GM23248 (cell line): Measurements from ENCODE around the gene SOX8. TPM values are rescaled to one million over a fixed set of nuclear protein-coding genes. Genes with fewer than 3 reads are reported as not detected.
"Not testable (repeated sequence)": the region's sequence is repeated elsewhere in the genome, so short reads cannot be mapped to it uniquely, and the experiment has no call there.

ENCODE experiments used
- DNase-seq: peaks from one replicate; pipeline ENCODE4 v3.0.0-alpha.2; 2015
- H2AFZ ChIP-seq: fragments of 200-600 bp; sonication (generic); 2 replicates; pipeline ENCODE4 v1.6.1; 2016; ENCODE audit warnings: antibody characterized with exemption
- H3F3A ChIP-seq: fragments of 200-600 bp; sonication (generic); 2 replicates; pipeline ENCODE4 v1.6.1; 2016; ENCODE audit warnings: mild to moderate bottlenecking, antibody characterized with exemption, mixed run types; ENCODE audit not compliant: insufficient read depth
- H3K27ac ChIP-seq: fragments of 200-600 bp; sonication (generic); 2 replicates; pipeline ENCODE4 v1.5.1; 2016; ENCODE audit warnings: mild to moderate bottlenecking
- H3K27me3 ChIP-seq: fragments of 200-600 bp; sonication (generic); replicated peaks from 2 replicates; pipeline ENCODE4 v1.6.1; 2016; ENCODE audit warnings: mild to moderate bottlenecking; ENCODE audit not compliant: insufficient read depth
- H3K36me3 ChIP-seq: fragments of 200-600 bp; sonication (generic); 2 replicates; pipeline ENCODE4 v1.6.1; 2016; ENCODE audit warnings: low read depth, mild to moderate bottlenecking
- H3K4me1 ChIP-seq: fragments of 200-600 bp; sonication (generic); 2 replicates; pipeline ENCODE4 v1.6.1; 2016; ENCODE audit warnings: mild to moderate bottlenecking; ENCODE audit not compliant: insufficient read depth
- H3K4me2 ChIP-seq: fragments of 200-600 bp; sonication (generic); one replicate; pipeline ENCODE4 v1.6.1; 2016; ENCODE audit warnings: mild to moderate bottlenecking; ENCODE audit not compliant: unreplicated experiment
- H3K4me3 ChIP-seq: fragments of 200-600 bp; sonication (generic); 2 replicates; pipeline ENCODE4 v1.5.1; 2016; ENCODE audit warnings: mild to moderate bottlenecking
- H3K79me2 ChIP-seq: fragments of 200-600 bp; sonication (generic); 2 replicates; pipeline ENCODE4 v1.6.1; 2016; ENCODE audit warnings: mild to moderate bottlenecking; ENCODE audit not compliant: insufficient read depth
- H3K9ac ChIP-seq: fragments of 200-600 bp; sonication (generic); 2 replicates; pipeline ENCODE4 v1.6.1; 2016; ENCODE audit warnings: mild to moderate bottlenecking
- H3K9me2 ChIP-seq: fragments of 200-600 bp; sonication (generic); 2 replicates; pipeline ENCODE4 v1.6.1; 2016; ENCODE audit warnings: mixed run types, mild to moderate bottlenecking, moderate library complexity; ENCODE audit not compliant: insufficient read depth
- H3K9me3 ChIP-seq: fragments of 200-600 bp; sonication (generic); one replicate; pipeline ENCODE4 v1.6.1; 2017; ENCODE audit warnings: low read depth
- H4K20me1 ChIP-seq: fragments of 200-600 bp; sonication (generic); 2 replicates; pipeline ENCODE4 v1.6.0; 2016; ENCODE audit not compliant: insufficient read depth
- EZH2 ChIP-seq: fragments of 200-600 bp; sonication (generic); IDR thresholded peaks from 2 replicates; pipeline ENCODE4 v1.6.1; 2018; ENCODE audit warnings: antibody characterized with exemption, mild to moderate bottlenecking; ENCODE audit not compliant: insufficient read depth, poor library complexity, severe bottlenecking
- EZH2phosphoT487 ChIP-seq: fragments of 200-600 bp; sonication (generic); IDR thresholded peaks from 2 replicates; pipeline ENCODE4 v1.6.1; 2018; ENCODE audit warnings: antibody characterized with exemption, moderate library complexity, mild to moderate bottlenecking, low read depth; ENCODE audit not compliant: insufficient read depth
- WGBS, 2 experiments: methylation state at CpG; one replicate each; pipeline ENCODE4 v1.1.6; 2015 to 2017; ENCODE audit warnings: low lambda C conversion rate in 2 of 2, low coverage in 1 of 2; ENCODE audit errors: missing lambda C conversion rate in 2 of 2; 5-methylcytosine and 5-hydroxymethylcytosine counted together
- in situ Hi-C: fragments of 300-500 bp; cut with MboI; formaldehyde crosslinking; loops from 2 replicates; pipeline ENCODE4 v1.15.0; 2020
- polyA plus RNA-seq: library from polyadenylated mRNA; unstranded; fragments of >200 nt; fragmentation: Nextera tagmentation; extraction: Ambion mirVana; gene quantifications from 2 replicates; pipeline ENCODE4 v1.2.1, GENCODE V29; 2016
- total RNA-seq: library from RNA; depleted of rRNA; stranded (reverse); fragments of >200 nt; shearing (Covaris generic); gene quantifications from 2 replicates; pipeline ENCODE4 v1.2.3, GENCODE V29; 2014

Gene SOX8
- total and polyA plus RNA-seq, 2 experiments from 2014 or later: 0.15 to 0.43 TPM

DNA sequence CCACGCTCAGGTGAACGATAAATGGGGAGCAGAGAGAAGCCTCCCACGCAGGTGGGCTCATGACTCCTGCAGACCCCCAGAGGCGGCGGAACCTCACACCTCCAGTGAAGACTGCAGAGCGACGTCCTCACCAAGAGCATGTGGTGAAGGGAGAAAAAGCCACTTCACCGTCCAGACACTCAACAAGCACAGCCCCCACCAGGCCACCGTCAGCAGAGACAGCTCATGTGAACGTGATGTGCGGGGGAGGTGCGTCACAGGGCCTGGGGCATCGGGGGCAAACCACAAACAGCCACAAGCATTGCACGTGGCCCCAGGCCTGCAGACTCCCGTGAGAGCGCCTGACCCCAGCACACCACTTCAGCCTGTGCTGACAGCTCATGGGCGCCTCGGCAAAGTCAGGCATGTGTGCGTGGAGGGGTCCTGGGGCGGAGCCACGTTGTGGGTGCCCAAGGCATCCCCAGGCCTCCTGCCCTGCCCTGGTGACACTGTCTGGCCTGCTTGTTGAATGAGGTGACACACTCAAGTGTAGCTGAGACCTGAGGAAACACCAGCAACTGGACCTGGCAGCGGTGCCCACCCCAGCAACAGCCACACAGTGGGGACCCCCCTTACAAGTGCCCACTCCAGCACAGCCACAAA lies 29.8 kb upstream of the SOX8 start:
- Histone ChIP-seq H3K9me2 (no peaks in the 10 kb centered on the region), H4K20me1 (no peaks in the 10 kb centered on the region), H3K4me2 (no peak overlapping the region), H3K9ac (no peak overlapping the region), H3K27me3 (no peaks in the 10 kb centered on the region), H3K4me1 (no peaks in the 10 kb centered on the region), H3K9me3 (no peaks in the 10 kb centered on the region), H3K4me3 (no peak overlapping the region), H3K36me3 (no peaks in the 10 kb centered on the region), H3K27ac (no peak overlapping the region), H3F3A (no peaks in the 10 kb centered on the region), H3K79me2 (no peaks in the 10 kb centered on the region), H2AFZ (no peak overlapping the region)
- peak; percentile 7 for DNase-seq
- in situ Hi-C loops: no loop called here
- TF ChIP-seq EZH2phosphoT487 (no peak), EZH2 (no peak)
- 89% methylated on average over 22 of the region's 22 CpGs for WGBS, 2 experiments

DNA sequence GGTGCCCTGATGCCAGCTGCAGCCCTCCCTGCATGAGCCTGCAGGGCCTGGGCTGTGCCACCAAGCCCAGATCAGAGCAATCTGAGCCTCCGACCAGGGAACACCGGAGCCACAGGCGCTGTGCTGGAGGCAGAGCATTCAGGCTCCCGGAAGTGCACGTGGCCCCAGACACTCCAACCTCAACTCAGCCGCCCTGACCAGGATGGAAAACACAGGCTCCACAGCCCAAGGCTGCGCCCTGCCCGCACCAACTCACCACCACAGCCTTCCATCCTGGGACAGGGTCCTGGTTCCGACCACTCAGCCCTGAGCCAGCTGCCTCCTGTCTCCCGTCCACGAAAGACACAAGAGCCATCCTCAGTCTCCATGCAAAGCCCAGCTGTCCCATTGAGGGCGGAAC lies 29.2 kb upstream of the SOX8 start:
- TF ChIP-seq EZH2: no peak
- no peak for TF ChIP-seq EZH2phosphoT487
- 93 to 94% methylated on average over 10 to 12 of the region's 12 CpGs for WGBS, 2 experiments
- in situ Hi-C loops: no loop called here

GRCh38 chr16:953818-954217 lies 27.8 kb upstream of the SOX8 start:
- H3K4me2 ChIP-seq, H3K4me1 ChIP-seq, H3K36me3 ChIP-seq, in situ Hi-C loops, H3K27ac ChIP-seq, H3K79me2 ChIP-seq, H3K9ac ChIP-seq, H3K4me3 ChIP-seq, H3K9me3 ChIP-seq, DNase-seq, H4K20me1 ChIP-seq, H3F3A ChIP-seq, H3K27me3 ChIP-seq, H2AFZ ChIP-seq, H3K9me2 ChIP-seq: not testable (repeated sequence)
- WGBS, 2 experiments: 85 to 91% methylated on average over 4 of the region's 7 CpGs

More for the DNA sequence above, 29.2 kb upstream of the SOX8 start:
- Histone ChIP-seq H3K4me2 (no peak overlapping the region), H3K4me1 (no peaks in the 10 kb centered on the region), H3F3A (no peaks in the 10 kb centered on the region), H3K79me2 (no peaks in the 10 kb centered on the region), H2AFZ (no peak overlapping the region), H3K27me3 (no peaks in the 10 kb centered on the region), H3K27ac (no peak overlapping the region), H3K9me3 (no peaks in the 10 kb centered on the region), H3K9ac (no peak overlapping the region), H3K9me2 (no peaks in the 10 kb centered on the region), H3K36me3 (no peaks in the 10 kb centered on the region), H3K4me3 (no peak overlapping the region), H4K20me1 (no peaks in the 10 kb centered on the region)
- no peak for DNase-seq

- H3K27ac ChIP-seq, H4K20me1 ChIP-seq, H3K36me3 ChIP-seq, H3K27me3 ChIP-seq, H3K4me2 ChIP-seq, H3K9me3 ChIP-seq, H3K79me2 ChIP-seq, H2AFZ ChIP-seq, DNase-seq, H3F3A ChIP-seq, H3K9ac ChIP-seq, H3K4me3 ChIP-seq, in situ Hi-C loops, H3K9me2 ChIP-seq, H3K4me1 ChIP-seq: not testable (repeated sequence)
- 94 to 95% methylated on average over 8 to 27 of the region's 27 CpGs for WGBS, 2 experiments
These were observed 25.8 kb upstream of the SOX8 start for GRCh38 chr16:955766-956165.
